ENCODE data around the gene LITAFD.
A peak's percentile ranks its signal among the peaks of the same experiment; 100 is the strongest.
"Not testable (repeated sequence)": the region's sequence is repeated elsewhere in the genome, so short reads cannot be mapped to it uniquely, and the experiment has no call there.

Gene LITAFD

DNA sequence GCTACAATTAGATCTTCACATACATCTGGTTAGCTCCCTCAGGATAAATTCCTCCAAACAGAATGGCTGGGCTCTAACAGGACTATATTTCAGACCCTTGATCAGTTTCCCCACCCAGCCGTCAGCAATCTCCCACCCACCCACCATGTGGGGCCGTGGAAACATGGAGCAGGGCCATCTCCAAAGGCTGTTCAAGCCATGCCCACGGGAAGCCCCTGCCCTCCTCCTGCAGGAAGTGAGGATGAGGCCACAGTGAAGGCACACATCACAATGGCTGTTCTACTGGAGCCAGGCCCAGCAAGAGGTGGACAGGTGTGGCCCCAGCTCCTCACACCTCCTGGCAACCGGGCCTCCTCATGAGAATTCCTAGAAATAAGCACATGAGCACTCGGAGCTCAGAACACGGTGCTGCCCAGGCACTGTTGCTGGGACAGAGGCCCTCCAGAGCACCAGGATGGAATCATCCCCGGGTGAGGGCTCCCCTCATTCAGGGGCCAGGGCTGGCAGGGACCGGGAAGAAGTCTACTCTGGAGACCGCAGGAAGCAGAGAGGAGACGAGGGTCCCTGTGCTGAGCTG lies at the start of gene LITAFD:
Gene LITAFD (plus strand): TSS at position 311 of the 577 bp plus-strand sequence. CDS start 2,005 bp downstream, outside the sequence.
- no peaks in the 10 kb centered on the region for H3K36me3 ChIP-seq (ENCODE audit: control insufficient read depth, insufficient read depth, low read length)
- no CpG with 5 or more reads among the region's 10 CpGs for WGBS (ENCODE audit: insufficient coverage, insufficient read length)
- peaks cover 3% of the 10 kb centered on the region for H3K4me1 ChIP-seq (ENCODE audit: control insufficient read depth, insufficient read depth, low read length)
- DNase-seq (ENCODE audit: low read depth, low spot score), result no peak
- H3K27me3 ChIP-seq (ENCODE audit: control insufficient read depth, insufficient read depth, low read length), result no peaks in the 10 kb centered on the region
- no peak within 1 kb of the TSS for H3K4me3 ChIP-seq (ENCODE audit: low read length)
- H3K27ac ChIP-seq (ENCODE audit: low read length), result no peak within 1 kb of the TSS
- H3K9me3 ChIP-seq (ENCODE audit: control insufficient read depth, insufficient read depth, low read length), result no peaks in the 10 kb centered on the region

DNA sequence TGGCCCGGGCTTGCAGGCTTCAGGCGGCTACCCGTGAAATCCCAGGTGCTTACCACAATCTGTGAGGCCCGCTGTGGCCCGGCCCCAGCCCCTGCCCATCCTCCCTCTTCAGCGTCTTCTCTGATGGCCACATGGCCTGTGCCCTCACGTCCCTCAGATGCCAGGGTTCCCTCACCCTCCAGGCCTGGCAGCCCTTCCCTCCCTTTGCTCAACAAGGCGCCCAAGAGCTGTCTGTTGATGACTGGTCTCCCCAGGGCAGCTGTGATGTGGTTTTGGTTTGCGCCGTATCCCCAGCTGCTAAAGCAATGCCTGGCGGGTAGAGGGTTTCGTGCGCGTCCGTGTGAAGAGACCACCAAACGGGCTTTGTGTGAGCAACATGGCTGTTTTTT lies 49.4 kb upstream of the LITAFD start:
- WGBS (ENCODE audit: insufficient coverage, insufficient read length), result no CpG with 5 or more reads among the region's 16 CpGs
- H3K27me3 ChIP-seq (ENCODE audit: control insufficient read depth, insufficient read depth, low read length), result no peaks in the 10 kb centered on the region
- no peak overlapping the region for H3K4me3 ChIP-seq (ENCODE audit: low read length)
- peak overlapping the region; percentile 84 for H3K27ac ChIP-seq (ENCODE audit: low read length)
- no peak for DNase-seq (ENCODE audit: low read depth, low spot score)
- no peaks in the 10 kb centered on the region for H3K9me3 ChIP-seq (ENCODE audit: control insufficient read depth, insufficient read depth, low read length)
- peaks cover 7% of the 10 kb centered on the region for H3K4me1 ChIP-seq (ENCODE audit: control insufficient read depth, insufficient read depth, low read length)
- no peaks in the 10 kb centered on the region for H3K36me3 ChIP-seq (ENCODE audit: control insufficient read depth, insufficient read depth, low read length)

DNA sequence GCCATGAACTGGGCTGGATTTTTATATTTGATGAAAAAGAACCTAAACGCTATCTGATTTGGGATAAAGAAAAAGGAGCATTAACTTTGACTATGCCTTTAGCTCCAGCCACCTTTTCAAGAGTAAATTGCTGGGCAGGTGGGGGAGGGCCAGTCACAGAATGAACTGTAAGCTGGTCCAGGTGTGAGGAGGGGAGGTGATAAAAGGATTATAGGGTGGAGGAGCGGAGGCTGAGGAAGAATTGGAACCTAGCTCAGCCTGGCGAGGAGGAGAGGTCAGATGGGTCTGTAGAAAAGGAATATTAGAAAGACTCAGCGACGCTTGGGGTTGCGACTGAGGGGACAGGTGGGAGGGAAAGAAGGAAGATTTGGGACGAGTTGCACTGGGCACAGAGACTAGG lies 45.4 kb upstream of the LITAFD start:
- H3K27ac ChIP-seq (ENCODE audit: low read length); H3K4me1 ChIP-seq (ENCODE audit: control insufficient read depth, insufficient read depth, low read length); H3K9me3 ChIP-seq (ENCODE audit: control insufficient read depth, insufficient read depth, low read length); DNase-seq (ENCODE audit: low read depth, low spot score); H3K27me3 ChIP-seq (ENCODE audit: control insufficient read depth, insufficient read depth, low read length); H3K36me3 ChIP-seq (ENCODE audit: control insufficient read depth, insufficient read depth, low read length); H3K4me3 ChIP-seq (ENCODE audit: low read length): not testable (repeated sequence)
- WGBS (ENCODE audit: insufficient coverage, insufficient read length), result no CpG with 5 or more reads among the region's 7 CpGs

DNA sequence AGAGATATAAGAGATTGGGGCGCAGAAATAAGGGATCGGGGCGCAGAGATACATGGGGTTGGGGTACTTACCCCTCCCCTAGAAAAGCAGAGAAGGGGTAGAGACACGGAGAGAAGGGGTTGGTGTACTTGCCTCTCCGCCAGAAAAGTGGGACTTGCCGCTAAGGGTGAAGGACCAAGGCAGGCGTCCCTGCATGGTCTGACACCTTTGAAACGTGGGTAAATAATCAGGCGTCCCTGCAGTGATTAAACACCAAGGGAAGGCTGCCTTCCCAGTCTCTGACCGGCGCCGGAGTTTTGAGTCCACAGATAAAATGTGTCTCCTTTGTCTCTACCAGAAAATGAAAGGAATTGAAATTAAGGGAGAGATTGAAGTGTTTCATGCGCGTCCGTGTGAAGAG lies 44.6 kb upstream of the LITAFD start:
- DNase-seq (ENCODE audit: low read depth, low spot score); H3K4me1 ChIP-seq (ENCODE audit: control insufficient read depth, insufficient read depth, low read length); H3K36me3 ChIP-seq (ENCODE audit: control insufficient read depth, insufficient read depth, low read length); H3K27me3 ChIP-seq (ENCODE audit: control insufficient read depth, insufficient read depth, low read length); H3K9me3 ChIP-seq (ENCODE audit: control insufficient read depth, insufficient read depth, low read length); H3K4me3 ChIP-seq (ENCODE audit: low read length); H3K27ac ChIP-seq (ENCODE audit: low read length): not testable (repeated sequence)
- WGBS (ENCODE audit: insufficient coverage, insufficient read length), result no CpG with 5 or more reads among the region's 15 CpGs

DNA sequence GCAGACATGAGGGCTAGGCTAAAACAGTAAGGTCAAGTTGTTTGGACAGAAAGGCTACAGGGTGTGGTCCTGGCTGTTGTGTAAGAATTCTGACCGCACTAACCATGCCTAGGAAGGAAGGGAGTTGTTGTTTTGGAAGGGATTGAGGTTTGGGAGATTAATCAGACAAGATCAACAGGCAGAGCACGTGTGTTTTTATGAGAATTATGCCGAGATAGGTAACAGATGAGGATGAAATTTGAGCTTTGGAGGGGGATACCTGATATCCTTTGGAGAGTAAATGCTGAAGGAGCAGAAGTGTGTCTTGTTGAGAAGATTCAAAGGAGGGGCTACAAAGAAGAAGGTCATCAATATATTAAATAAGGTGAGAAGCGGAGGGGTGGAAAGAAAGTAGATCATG lies 40.1 kb upstream of the LITAFD start:
- not testable (repeated sequence) for DNase-seq (ENCODE audit: low read depth, low spot score)

DNA sequence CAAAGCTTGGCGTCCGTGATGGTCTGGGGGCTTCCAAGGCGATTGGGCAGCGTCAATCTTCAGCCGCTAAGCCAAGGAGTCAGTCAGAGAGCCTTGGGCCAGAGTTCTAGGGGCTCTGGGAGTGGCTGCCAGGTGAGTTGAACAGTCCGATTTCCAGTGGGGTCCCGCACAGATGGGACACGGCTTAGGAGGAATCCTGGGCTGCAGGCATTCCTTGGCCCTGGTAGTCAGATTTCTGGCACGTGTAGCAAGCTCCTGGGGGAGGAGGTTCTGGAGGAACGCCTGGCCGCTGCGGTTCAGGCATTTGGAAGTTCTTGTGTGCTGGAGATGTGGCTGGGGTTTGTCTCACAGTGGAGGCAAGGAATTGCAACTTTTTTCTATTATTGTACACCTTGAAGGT lies 38.9 kb upstream of the LITAFD start:
- not testable (repeated sequence) for H3K36me3 ChIP-seq (ENCODE audit: control insufficient read depth, insufficient read depth, low read length); H3K9me3 ChIP-seq (ENCODE audit: control insufficient read depth, insufficient read depth, low read length); H3K27ac ChIP-seq (ENCODE audit: low read length); H3K27me3 ChIP-seq (ENCODE audit: control insufficient read depth, insufficient read depth, low read length); H3K4me1 ChIP-seq (ENCODE audit: control insufficient read depth, insufficient read depth, low read length); DNase-seq (ENCODE audit: low read depth, low spot score); H3K4me3 ChIP-seq (ENCODE audit: low read length)
- no CpG with 5 or more reads among the region's 12 CpGs for WGBS (ENCODE audit: insufficient coverage, insufficient read length)

More for the DNA sequence above, 40.1 kb upstream of the LITAFD start:
- H3K27ac ChIP-seq (ENCODE audit: low read length); H3K27me3 ChIP-seq (ENCODE audit: control insufficient read depth, insufficient read depth, low read length); H3K9me3 ChIP-seq (ENCODE audit: control insufficient read depth, insufficient read depth, low read length); H3K36me3 ChIP-seq (ENCODE audit: control insufficient read depth, insufficient read depth, low read length); H3K4me1 ChIP-seq (ENCODE audit: control insufficient read depth, insufficient read depth, low read length); H3K4me3 ChIP-seq (ENCODE audit: low read length): not testable (repeated sequence)
- no CpG with 5 or more reads among the region's 4 CpGs for WGBS (ENCODE audit: insufficient coverage, insufficient read length)

DNA sequence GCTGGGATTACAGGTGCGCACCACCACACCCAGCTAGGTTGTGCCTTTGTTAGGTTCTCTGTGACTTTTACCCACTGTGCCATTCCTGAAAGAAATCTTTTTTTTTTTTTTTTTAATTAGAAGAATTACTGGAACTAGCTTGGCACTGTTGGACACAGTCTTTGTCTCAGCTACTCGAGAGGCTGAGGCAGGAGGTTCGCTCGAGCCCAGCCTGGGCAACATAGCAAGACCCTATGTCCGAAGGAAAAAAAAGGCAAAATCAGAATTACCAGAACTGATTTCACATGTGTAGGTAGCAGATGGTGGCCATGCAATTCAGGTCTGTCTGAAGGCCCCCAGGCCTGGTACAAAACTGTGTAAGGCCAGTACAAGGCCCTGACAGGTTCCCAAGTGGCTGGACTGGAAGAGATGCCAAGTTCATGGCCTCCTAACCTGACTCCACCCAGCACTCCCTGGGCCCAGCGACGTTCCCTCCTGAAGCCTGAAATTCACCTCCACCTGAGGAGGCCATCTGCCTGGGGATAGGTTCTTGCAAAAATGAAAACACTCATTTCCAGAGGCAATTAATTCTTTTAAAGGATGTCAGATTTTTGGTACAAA lies 36.4 kb upstream of the LITAFD start:
- Histone ChIP-seq H3K27me3 (ENCODE audit: control insufficient read depth, insufficient read depth, low read length) (no peaks in the 10 kb centered on the region), H3K9me3 (ENCODE audit: control insufficient read depth, insufficient read depth, low read length) (no peaks in the 10 kb centered on the region), H3K36me3 (ENCODE audit: control insufficient read depth, insufficient read depth, low read length) (peaks cover 12% of the 10 kb centered on the region), H3K4me1 (ENCODE audit: control insufficient read depth, insufficient read depth, low read length) (no peaks in the 10 kb centered on the region), H3K4me3 (ENCODE audit: low read length) (no peak overlapping the region), H3K27ac (ENCODE audit: low read length) (no peak overlapping the region)
- WGBS (ENCODE audit: insufficient coverage, insufficient read length), result no CpG with 5 or more reads among the region's 7 CpGs
- no peak for DNase-seq (ENCODE audit: low read depth, low spot score)

DNA sequence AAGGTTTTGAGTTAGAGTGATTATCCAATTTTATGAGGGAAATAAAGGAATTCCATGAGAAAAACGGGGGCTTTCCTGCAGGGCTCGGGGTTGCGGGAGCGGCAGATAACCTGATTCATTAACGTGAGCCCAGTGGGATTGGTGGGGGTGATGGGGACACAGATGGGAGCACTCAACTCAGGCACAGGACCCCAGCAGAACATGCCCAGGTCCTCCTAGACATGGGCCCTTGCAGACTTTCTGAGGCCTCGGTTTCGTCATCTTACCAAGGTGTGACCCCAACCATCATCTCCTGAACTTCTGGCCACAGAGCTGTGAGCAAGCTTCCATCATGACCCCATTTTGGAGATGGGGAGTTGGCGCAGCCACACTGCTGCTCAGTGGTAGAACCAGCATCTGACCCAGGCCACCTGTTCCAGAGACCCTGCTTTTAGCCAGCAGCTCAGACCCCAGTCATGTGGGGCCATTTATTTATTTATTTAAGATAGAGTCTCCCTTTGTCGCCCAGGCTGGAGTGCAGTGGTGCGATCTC lies 35.7 kb upstream of the LITAFD start:
- H3K9me3 ChIP-seq (ENCODE audit: control insufficient read depth, insufficient read depth, low read length), result no peaks in the 10 kb centered on the region
- H3K27me3 ChIP-seq (ENCODE audit: control insufficient read depth, insufficient read depth, low read length), result no peaks in the 10 kb centered on the region
- 100% methylated on average over 1 of the region's 10 CpGs for WGBS (ENCODE audit: insufficient coverage, insufficient read length)
- no peak overlapping the region for H3K4me3 ChIP-seq (ENCODE audit: low read length)
- H3K27ac ChIP-seq (ENCODE audit: low read length), result no peak overlapping the region
- no peak for DNase-seq (ENCODE audit: low read depth, low spot score)
- no peaks in the 10 kb centered on the region for H3K4me1 ChIP-seq (ENCODE audit: control insufficient read depth, insufficient read depth, low read length)
- H3K36me3 ChIP-seq (ENCODE audit: control insufficient read depth, insufficient read depth, low read length), result peaks cover 12% of the 10 kb centered on the region

DNA sequence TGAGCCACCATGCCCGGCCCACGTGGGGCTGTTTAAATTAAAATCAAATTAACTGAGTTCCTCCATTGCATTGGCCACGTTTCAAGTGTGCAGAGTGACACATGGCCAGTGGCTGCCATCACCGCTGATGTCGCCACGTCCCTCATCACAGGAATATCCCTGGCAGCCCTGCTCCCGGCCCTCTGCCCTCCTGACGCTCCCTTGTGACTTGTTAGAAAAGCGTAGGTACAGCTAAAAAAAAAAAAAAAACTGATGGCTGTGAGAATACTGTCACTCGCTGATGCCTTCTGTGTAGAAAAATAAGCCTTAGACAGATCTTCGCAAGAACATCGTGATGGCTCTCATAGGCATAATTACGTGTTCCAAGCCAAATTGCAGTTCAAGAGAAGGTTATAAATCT lies 35.0 kb upstream of the LITAFD start:
- no peaks in the 10 kb centered on the region for H3K27me3 ChIP-seq (ENCODE audit: control insufficient read depth, insufficient read depth, low read length)
- H3K9me3 ChIP-seq (ENCODE audit: control insufficient read depth, insufficient read depth, low read length), result no peaks in the 10 kb centered on the region
- peaks cover 12% of the 10 kb centered on the region for H3K36me3 ChIP-seq (ENCODE audit: control insufficient read depth, insufficient read depth, low read length)
- no peak overlapping the region for H3K27ac ChIP-seq (ENCODE audit: low read length)
- no peak for DNase-seq (ENCODE audit: low read depth, low spot score)
- WGBS (ENCODE audit: insufficient coverage, insufficient read length), result no CpG with 5 or more reads among the region's 13 CpGs
- no peaks in the 10 kb centered on the region for H3K4me1 ChIP-seq (ENCODE audit: control insufficient read depth, insufficient read depth, low read length)
- no peak overlapping the region for H3K4me3 ChIP-seq (ENCODE audit: low read length)

DNA sequence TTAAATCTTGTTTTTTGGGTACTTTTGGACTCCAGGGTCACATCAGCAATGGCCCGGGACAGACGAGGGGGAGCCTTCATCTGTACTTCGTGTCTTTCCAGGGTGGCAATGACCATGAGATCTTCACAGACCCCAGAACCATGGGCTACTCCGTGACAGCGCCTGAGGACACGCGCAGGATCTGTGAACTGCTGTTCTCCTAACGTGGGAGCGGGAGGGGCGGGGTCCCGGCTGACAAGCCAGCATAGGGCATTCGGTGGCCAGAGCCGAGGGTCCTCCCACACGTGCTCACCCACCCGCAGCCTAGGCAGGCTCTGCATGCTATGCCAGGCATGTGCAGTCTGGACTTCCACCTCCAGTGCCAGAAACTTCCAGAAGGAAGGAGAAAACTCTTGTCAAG lies 34.5 kb upstream of the LITAFD start:
- Histone ChIP-seq H3K36me3 (ENCODE audit: control insufficient read depth, insufficient read depth, low read length) (peaks cover 12% of the 10 kb centered on the region), H3K4me3 (ENCODE audit: low read length) (no peak overlapping the region), H3K27ac (ENCODE audit: low read length) (no peak overlapping the region), H3K27me3 (ENCODE audit: control insufficient read depth, insufficient read depth, low read length) (no peaks in the 10 kb centered on the region), H3K4me1 (ENCODE audit: control insufficient read depth, insufficient read depth, low read length) (no peaks in the 10 kb centered on the region), H3K9me3 (ENCODE audit: control insufficient read depth, insufficient read depth, low read length) (no peaks in the 10 kb centered on the region)
- WGBS (ENCODE audit: insufficient coverage, insufficient read length), result no CpG with 5 or more reads among the region's 15 CpGs
- no peak for DNase-seq (ENCODE audit: low read depth, low spot score)

Data from iPS DF 6.9 (cell line).